K562 (cell line): ENCODE results near the gene INTS2. TPM values are rescaled to one million over a fixed set of nuclear protein-coding genes. Genes with fewer than 3 reads are reported as not detected.

ENCODE experiments used
- MECOM ChIP-seq: fragments of 250-450 bp; sonication (Bioruptor Pico); IDR thresholded peaks from 2 replicates; pipeline ENCODE4 v1.8.0; 2022; ENCODE audit warnings: inconsistent platforms
- TAF15 ChIP-seq: fragments of 200-400 bp; formaldehyde crosslinking; IDR thresholded peaks from 2 replicates; pipeline ENCODE4 v1.6.1; 2017; ENCODE audit warnings: mild to moderate bottlenecking, low read depth, low read length, moderate library complexity
- ZC3H11A ChIP-seq: IDR thresholded peaks from 2 replicates; pipeline ENCODE4 v1.6.1; 2012; ENCODE audit warnings: low read depth, low read length, improper control_type of control experiment
- ZFP30 ChIP-seq: fragments of 250-450 bp; sonication (Bioruptor Pico); IDR thresholded peaks from 2 replicates; pipeline ENCODE4 v1.8.0; 2022; ENCODE audit warnings: moderate library complexity, mild to moderate bottlenecking, inconsistent platforms, borderline replicate concordance
- polyA plus RNA-seq, 8 experiments: library from polyadenylated mRNA; depleted of rRNA in 4 of 8; stranded (reverse) in 5 of 8; unstranded in 3 of 8; fragments of >200 nt; fragmentation: Nextera tagmentation in 2 of 8; fragmentation: Illumina TruSeq in 1 of 8; extraction: Ambion mirVana in 2 of 8; extraction: Trizol in 1 of 8; gene quantifications; 2 replicates each; pipeline versions ENCODE4 v1.2.1 to v1.2.3, GENCODE V29; 2011 to 2014; ENCODE audit warnings: inconsistent platforms in 1 of 8, missing spikeins in 1 of 8
- total RNA-seq, 7 experiments: library from RNA; depleted of rRNA in 6 of 7; stranded (reverse); fragments of >200 nt in 6 of 7; fragmentation: Illumina TruSeq in 2 of 7; extraction: Trizol in 2 of 7; gene quantifications; 2 replicates each; pipeline versions ENCODE4 v1.2.1 to v1.2.3, GENCODE V29; 2011 to 2021; ENCODE audit warnings: low replicate concordance in 1 of 7
- TF ChIP-seq, protein P1 (sequence below), 2 experiments: fragments of 450-650 bp; IDR thresholded peaks; 2 replicates each; pipeline ENCODE4 v1.6.1; 2016; ENCODE audit warnings: mild to moderate bottlenecking in 2 of 2, borderline replicate concordance in 1 of 2, low read depth in 1 of 2, moderate library complexity in 1 of 2
- TF ChIP-seq, protein P2 (sequence below): sonication (generic); formaldehyde crosslinking; IDR thresholded peaks from 2 replicates; pipeline ENCODE4 v1.8.0; 2022; ENCODE audit warnings: missing genetic modification reagents, mild to moderate bottlenecking, borderline replicate concordance
- TF ChIP-seq, protein P3 (sequence below): fragments of 250-450 bp; sonication (Bioruptor Pico); IDR thresholded peaks from 2 replicates; pipeline ENCODE4 v1.8.0; 2021; ENCODE audit warnings: borderline replicate concordance, mild to moderate bottlenecking, moderate library complexity; ENCODE audit not compliant: poor library complexity, severe bottlenecking
- TF ChIP-seq, protein P4 (sequence below): sonication (generic); formaldehyde crosslinking; IDR thresholded peaks from 2 replicates; pipeline ENCODE4 v1.8.0; 2023; ENCODE audit warnings: mild to moderate bottlenecking, missing genetic modification reagents
- TF ChIP-seq, protein P5 (sequence below): fragments of 250-450 bp; sonication (Bioruptor Pico); IDR thresholded peaks from 2 replicates; pipeline ENCODE4 v1.8.0; 2022; ENCODE audit warnings: inconsistent platforms

INTS2 gene
- total and polyA plus RNA-seq, 9 of the 15 experiments (the other 6 are each of a cell fraction or from before 2014, with no cell fraction given): 4.8 to 24.7 (median 12.8) TPM

DNA sequence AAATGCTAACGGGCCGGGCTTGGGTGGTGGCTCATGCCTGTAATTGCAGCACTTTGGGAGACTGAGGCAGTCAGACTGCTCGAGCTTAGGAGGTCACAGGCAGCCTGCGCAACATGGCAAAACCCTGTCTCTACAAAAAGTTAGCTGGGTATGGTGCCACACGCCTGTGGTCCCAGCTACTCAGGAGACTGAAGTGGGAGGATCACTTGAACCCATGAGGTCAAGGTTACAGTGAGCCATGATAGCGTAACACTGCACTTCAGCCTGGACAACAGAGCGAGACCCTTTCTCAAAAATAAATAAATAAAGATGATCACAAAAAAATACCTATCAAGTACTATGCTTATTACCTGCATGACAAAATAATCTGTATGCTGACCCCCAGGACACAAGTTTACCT is 46.3 kb upstream of the INTS2 start (continued):
- TF ChIP-seq, protein P1, sequence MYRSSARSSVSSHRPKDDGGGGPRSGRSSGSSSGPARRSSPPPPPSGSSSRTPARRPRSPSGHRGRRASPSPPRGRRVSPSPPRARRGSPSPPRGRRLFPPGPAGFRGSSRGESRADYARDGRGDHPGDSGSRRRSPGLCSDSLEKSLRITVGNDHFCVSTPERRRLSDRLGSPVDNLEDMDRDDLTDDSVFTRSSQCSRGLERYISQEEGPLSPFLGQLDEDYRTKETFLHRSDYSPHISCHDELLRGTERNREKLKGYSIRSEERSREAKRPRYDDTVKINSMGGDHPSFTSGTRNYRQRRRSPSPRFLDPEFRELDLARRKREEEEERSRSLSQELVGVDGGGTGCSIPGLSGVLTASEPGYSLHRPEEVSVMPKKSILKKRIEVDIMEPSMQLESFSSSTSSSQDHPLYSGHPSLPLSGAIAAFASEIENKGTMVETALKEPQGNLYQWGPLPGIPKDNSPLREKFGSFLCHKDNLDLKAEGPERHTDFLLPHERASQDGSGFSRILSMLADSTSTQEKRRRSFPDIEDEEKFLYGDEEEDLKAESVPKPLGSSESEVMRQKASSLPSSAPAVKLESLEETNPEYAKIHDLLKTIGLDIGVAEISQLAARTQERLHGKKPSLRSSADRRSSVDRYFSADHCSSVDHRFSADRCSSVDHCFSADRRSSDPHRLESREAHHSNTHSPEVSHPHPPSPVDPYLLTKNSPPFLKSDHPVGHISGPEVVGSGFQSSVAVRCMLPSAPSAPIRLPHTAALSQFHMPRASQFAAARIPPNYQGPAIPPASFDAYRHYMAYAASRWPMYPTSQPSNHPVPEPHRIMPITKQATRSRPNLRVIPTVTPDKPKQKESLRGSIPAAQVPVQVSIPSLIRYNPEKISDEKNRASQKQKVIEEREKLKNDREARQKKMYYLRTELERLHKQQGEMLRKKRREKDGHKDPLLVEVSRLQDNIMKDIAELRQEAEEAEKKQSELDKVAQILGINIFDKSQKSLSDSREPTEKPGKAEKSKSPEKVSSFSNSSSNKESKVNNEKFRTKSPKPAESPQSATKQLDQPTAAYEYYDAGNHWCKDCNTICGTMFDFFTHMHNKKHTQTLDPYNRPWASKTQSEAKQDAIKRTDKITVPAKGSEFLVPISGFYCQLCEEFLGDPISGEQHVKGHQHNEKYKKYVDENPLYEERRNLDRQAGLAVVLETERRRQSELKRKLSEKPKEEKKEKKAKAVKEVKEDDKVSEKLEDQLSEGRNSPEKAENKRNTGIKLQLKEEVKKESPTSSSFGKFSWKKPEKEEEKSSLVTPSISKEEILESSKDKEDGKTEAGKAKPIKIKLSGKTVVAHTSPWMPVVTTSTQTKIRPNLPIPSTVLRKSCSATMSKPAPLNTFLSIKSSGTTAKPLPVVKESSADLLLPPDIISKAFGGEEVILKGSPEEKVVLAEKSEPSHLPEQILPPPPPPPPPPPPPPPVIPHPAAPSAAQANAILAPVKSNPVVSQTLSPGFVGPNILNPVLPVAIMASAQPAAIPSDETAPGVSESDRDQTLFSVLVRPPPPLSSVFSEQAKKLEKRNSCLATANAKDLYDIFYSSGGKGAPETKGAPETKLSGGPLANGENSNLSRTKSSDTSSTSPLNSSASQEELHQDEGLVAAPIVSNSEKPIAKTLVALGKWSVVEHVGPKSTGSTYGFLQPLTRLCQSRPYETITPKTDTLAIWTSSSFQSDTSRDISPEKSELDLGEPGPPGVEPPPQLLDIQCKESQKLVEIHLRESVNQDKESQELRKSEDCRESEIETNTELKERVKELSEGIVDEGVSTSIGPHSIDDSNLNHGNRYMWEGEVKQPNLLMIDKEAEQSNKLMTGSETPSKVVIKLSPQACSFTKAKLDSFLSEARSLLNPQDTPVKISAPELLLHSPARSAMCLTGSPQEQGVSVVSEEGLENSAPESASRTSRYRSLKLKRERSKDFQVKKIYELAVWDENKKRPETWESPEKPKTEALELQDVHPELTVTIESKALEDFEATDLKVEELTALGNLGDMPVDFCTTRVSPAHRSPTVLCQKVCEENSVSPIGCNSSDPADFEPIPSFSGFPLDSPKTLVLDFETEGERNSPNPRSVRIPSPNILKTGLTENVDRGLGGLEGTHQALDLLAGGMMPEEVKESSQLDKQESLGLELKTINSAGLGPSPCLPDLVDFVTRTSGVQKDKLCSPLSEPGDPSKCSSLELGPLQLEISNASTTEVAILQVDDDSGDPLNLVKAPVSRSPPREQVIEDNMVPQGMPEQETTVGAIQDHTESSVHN (IDR thresholded peaks at IDR 0.05; ENCODE audit: borderline replicate concordance in 1 of 2, low read depth in 1 of 2): no peak
- TF ChIP-seq MECOM (CRISPR knock-in tag) (no peak), TAF15 (no peak), ZFP30 (CRISPR knock-in tag) (no peak), ZC3H11A (no peak)
- TF ChIP-seq, protein P2, sequence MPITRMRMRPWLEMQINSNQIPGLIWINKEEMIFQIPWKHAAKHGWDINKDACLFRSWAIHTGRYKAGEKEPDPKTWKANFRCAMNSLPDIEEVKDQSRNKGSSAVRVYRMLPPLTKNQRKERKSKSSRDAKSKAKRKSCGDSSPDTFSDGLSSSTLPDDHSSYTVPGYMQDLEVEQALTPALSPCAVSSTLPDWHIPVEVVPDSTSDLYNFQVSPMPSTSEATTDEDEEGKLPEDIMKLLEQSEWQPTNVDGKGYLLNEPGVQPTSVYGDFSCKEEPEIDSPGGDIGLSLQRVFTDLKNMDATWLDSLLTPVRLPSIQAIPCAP (CRISPR knock-in tag): no peak
- TF ChIP-seq, protein P3, sequence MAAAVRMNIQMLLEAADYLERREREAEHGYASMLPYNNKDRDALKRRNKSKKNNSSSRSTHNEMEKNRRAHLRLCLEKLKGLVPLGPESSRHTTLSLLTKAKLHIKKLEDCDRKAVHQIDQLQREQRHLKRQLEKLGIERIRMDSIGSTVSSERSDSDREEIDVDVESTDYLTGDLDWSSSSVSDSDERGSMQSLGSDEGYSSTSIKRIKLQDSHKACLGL (CRISPR knock-in tag): no peak
- TF ChIP-seq, protein P4, sequence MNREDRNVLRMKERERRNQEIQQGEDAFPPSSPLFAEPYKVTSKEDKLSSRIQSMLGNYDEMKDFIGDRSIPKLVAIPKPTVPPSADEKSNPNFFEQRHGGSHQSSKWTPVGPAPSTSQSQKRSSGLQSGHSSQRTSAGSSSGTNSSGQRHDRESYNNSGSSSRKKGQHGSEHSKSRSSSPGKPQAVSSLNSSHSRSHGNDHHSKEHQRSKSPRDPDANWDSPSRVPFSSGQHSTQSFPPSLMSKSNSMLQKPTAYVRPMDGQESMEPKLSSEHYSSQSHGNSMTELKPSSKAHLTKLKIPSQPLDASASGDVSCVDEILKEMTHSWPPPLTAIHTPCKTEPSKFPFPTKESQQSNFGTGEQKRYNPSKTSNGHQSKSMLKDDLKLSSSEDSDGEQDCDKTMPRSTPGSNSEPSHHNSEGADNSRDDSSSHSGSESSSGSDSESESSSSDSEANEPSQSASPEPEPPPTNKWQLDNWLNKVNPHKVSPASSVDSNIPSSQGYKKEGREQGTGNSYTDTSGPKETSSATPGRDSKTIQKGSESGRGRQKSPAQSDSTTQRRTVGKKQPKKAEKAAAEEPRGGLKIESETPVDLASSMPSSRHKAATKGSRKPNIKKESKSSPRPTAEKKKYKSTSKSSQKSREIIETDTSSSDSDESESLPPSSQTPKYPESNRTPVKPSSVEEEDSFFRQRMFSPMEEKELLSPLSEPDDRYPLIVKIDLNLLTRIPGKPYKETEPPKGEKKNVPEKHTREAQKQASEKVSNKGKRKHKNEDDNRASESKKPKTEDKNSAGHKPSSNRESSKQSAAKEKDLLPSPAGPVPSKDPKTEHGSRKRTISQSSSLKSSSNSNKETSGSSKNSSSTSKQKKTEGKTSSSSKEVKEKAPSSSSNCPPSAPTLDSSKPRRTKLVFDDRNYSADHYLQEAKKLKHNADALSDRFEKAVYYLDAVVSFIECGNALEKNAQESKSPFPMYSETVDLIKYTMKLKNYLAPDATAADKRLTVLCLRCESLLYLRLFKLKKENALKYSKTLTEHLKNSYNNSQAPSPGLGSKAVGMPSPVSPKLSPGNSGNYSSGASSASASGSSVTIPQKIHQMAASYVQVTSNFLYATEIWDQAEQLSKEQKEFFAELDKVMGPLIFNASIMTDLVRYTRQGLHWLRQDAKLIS (CRISPR knock-in tag): no peak
- TF ChIP-seq, protein P5, sequence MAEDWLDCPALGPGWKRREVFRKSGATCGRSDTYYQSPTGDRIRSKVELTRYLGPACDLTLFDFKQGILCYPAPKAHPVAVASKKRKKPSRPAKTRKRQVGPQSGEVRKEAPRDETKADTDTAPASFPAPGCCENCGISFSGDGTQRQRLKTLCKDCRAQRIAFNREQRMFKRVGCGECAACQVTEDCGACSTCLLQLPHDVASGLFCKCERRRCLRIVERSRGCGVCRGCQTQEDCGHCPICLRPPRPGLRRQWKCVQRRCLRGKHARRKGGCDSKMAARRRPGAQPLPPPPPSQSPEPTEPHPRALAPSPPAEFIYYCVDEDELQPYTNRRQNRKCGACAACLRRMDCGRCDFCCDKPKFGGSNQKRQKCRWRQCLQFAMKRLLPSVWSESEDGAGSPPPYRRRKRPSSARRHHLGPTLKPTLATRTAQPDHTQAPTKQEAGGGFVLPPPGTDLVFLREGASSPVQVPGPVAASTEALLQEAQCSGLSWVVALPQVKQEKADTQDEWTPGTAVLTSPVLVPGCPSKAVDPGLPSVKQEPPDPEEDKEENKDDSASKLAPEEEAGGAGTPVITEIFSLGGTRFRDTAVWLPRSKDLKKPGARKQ (CRISPR knock-in tag): no peak
